ENCODE results near the gene ARHGAP33. TPM values are rescaled to one million over a fixed set of nuclear protein-coding genes. Genes with fewer than 3 reads are reported as not detected.

ARHGAP33 gene
- total and polyA plus RNA-seq, 10 of the 15 experiments (the other 5 are each of a cell fraction or from before 2014, with no cell fraction given): 0.05 to 22.9 (median 2.3) TPM; not detected in 1

GRCh38 chr19:35748106-35749020 lies 27.0 kb upstream of the ARHGAP33 start, which contains the start of gene LIN37 (continued):
- TF ChIP-seq ZBTB4 (CRISPR knock-in tag; IDR thresholded peaks at IDR 0.05) (no peak), FOXM1 (IDR thresholded peaks at IDR 0.05; ENCODE audit: low read depth, low read length) (no peak), NR2C2 (IDR thresholded peaks at IDR 0.05; ENCODE audit: borderline replicate concordance, control insufficient read depth, insufficient read length, low read depth) (no peak), ZNF24 (IDR thresholded peaks at IDR 0.05) (no peak), SIX5 (IDR thresholded peaks at IDR 0.05; ENCODE audit: low read depth, low read length, severe bottlenecking) (peak; percentile 97), MTA3 (IDR thresholded peaks at IDR 0.05; ENCODE audit: borderline replicate concordance, low read length) (no peak), CTCF (IDR thresholded peaks at IDR 0.05 in 2 of 3, conservative IDR thresholded peaks at IDR 0.05 in 1 of 3; ENCODE audit: control insufficient read depth in 2 of 3, extremely low read depth in 1 of 3, insufficient read depth in 1 of 3, low read depth in 3 of 3, low read length in 3 of 3) (no peak), ATF3 (IDR thresholded peaks at IDR 0.05; ENCODE audit: borderline replicate concordance, extremely low read depth, low read depth, low read length) (peak; percentile 41; the same call in 1 of the 2 replicates), RB1 (IDR thresholded peaks at IDR 0.05; ENCODE audit: borderline replicate concordance) (no peak; the same call in 1 of the 2 replicates), WRNIP1 (IDR thresholded peaks at IDR 0.05; ENCODE audit: borderline replicate concordance, low read depth, low read length) (no peak), ZBTB11 (CRISPR knock-in tag; IDR thresholded peaks at IDR 0.05) (no peak), FOXK2 (IDR thresholded peaks at IDR 0.05) (peak; percentile 79), TARDBP (IDR thresholded peaks at IDR 0.05; ENCODE audit: borderline replicate concordance) (peak; percentile 6; the same call in 1 of the 2 replicates), FOS (IDR thresholded peaks at IDR 0.05; ENCODE audit: borderline replicate concordance, extremely low read depth, insufficient read length) (peak; percentile 72), SKIL (IDR thresholded peaks at IDR 0.05; ENCODE audit: low read depth, poor library complexity, severe bottlenecking) (no peak)
